ENCODE results near the gene OR14A16. TPM values are rescaled to one million over a fixed set of nuclear protein-coding genes. Genes with fewer than 3 reads are reported as not detected.
A peak's percentile ranks its signal among the peaks of the same experiment; 100 is the strongest.

The OR14A16 gene
- total and polyA plus RNA-seq, 4 donors = not detected

- Histone ChIP-seq H3K9ac (ENCODE audit: low read depth in 1 of 2, low read length in 2 of 2) (no peak overlapping the region), H3K27ac (ENCODE audit: low read depth in 1 of 2, low read length in 2 of 2) (no peak overlapping the region), H3K9me3 (ENCODE audit: control insufficient read depth in 4 of 4, low read length in 3 of 4) (no peaks in the 10 kb centered on the region), H3K36me3 (ENCODE audit: control insufficient read depth in 4 of 4, insufficient read depth in 3 of 4, low read depth in 1 of 4, low read length in 3 of 4) (no peaks in the 10 kb centered on the region), H3K27me3 (ENCODE audit: control insufficient read depth in 4 of 4, insufficient read depth in 4 of 4, low read length in 3 of 4) (peaks cover 0 to 6% (median 0%) of the 10 kb centered on the region in 4 donors), H3K4me3 (ENCODE audit: low read depth in 1 of 3, low read length in 3 of 3) (no peak overlapping the region), H3K4me1 (ENCODE audit: control insufficient read depth in 4 of 4, insufficient read depth in 4 of 4, low read length in 3 of 4) (peaks cover 0 to 2% (median 0%) of the 10 kb centered on the region in 4 donors)
- no peak for DNase-seq (ENCODE audit: low spot score)
- no peak for TF ChIP-seq HNF4A (conservative IDR thresholded peaks at IDR 0.05)
- TF ChIP-seq YY1 (IDR thresholded peaks at IDR 0.05) = no peak
- no peak for TF ChIP-seq EGR1 (IDR thresholded peaks at IDR 0.05; ENCODE audit: low read depth in 2 of 2)
- TF ChIP-seq RAD21 (IDR thresholded peaks at IDR 0.05) = no peak
- TF ChIP-seq RXRA (IDR thresholded peaks at IDR 0.05) = no peak
- no peak for TF ChIP-seq ATF3 (IDR thresholded peaks at IDR 0.05)
- no peak for TF ChIP-seq REST (IDR thresholded peaks at IDR 0.05)
- TF ChIP-seq SP1 (IDR thresholded peaks at IDR 0.05) = no peak
- TF ChIP-seq FOXA2 (IDR thresholded peaks at IDR 0.05) = no peak
- TF ChIP-seq NR2F2 (IDR thresholded peaks at IDR 0.05) = no peak
- no peak for TF ChIP-seq ZBTB33 (IDR thresholded peaks at IDR 0.05)
- 65% methylated on average over 4 of the region's 4 CpGs for WGBS
Observed at GRCh38 chr1:247862756-247863155, 38.8 kb upstream of the OR14A16 start.

- H3K4me1 ChIP-seq (ENCODE audit: control insufficient read depth in 4 of 4, insufficient read depth in 4 of 4, low read length in 3 of 4) = peaks cover 0 to 8% (median 3%) of the 10 kb centered on the region in 4 donors
- no peak for DNase-seq (ENCODE audit: low spot score)
- no peaks in the 10 kb centered on the region for H3K36me3 ChIP-seq (ENCODE audit: control insufficient read depth in 4 of 4, insufficient read depth in 3 of 4, low read depth in 1 of 4, low read length in 3 of 4)
- no peak overlapping the region for H3K9ac ChIP-seq (ENCODE audit: low read depth in 1 of 2, low read length in 2 of 2)
- 41% methylated on average over 15 of the region's 15 CpGs for WGBS
- no peak for TF ChIP-seq MAX (IDR thresholded peaks at IDR 0.05)
- TF ChIP-seq EGR1 (IDR thresholded peaks at IDR 0.05; ENCODE audit: low read depth in 2 of 2) = no peak
- no peak for TF ChIP-seq TAF1 (conservative IDR thresholded peaks at IDR 0.05)
- TF ChIP-seq FOXA2 (IDR thresholded peaks at IDR 0.05) = no peak
- no peak for TF ChIP-seq NR2F2 (IDR thresholded peaks at IDR 0.05)
- TF ChIP-seq RAD21 (IDR thresholded peaks at IDR 0.05) = no peak
- TF ChIP-seq ZBTB33 (IDR thresholded peaks at IDR 0.05) = no peak
- no peak for TF ChIP-seq FOXA1 (IDR thresholded peaks at IDR 0.05)
- TF ChIP-seq YY1 (IDR thresholded peaks at IDR 0.05) = no peak
- no peak for TF ChIP-seq JUND (IDR thresholded peaks at IDR 0.05)
- TF ChIP-seq CTCF (IDR thresholded peaks at IDR 0.05; ENCODE audit: low read depth, low read length, missing input control) = no peak
- TF ChIP-seq ATF3 (IDR thresholded peaks at IDR 0.05) = no peak
- TF ChIP-seq SP1 (IDR thresholded peaks at IDR 0.05) = no peak
- TF ChIP-seq HNF4A (conservative IDR thresholded peaks at IDR 0.05) = no peak
- TF ChIP-seq GABPA (IDR thresholded peaks at IDR 0.05 in 1 of 2, conservative IDR thresholded peaks at IDR 0.05 in 1 of 2) = no peak
- H3K27ac ChIP-seq (ENCODE audit: low read depth in 1 of 2, low read length in 2 of 2) = no peak overlapping the region
- peak overlapping the region in 1 of 3 donors; percentile 41 for H3K4me3 ChIP-seq (ENCODE audit: low read depth in 1 of 3, low read length in 3 of 3)
- H3K27me3 ChIP-seq (ENCODE audit: control insufficient read depth in 4 of 4, insufficient read depth in 4 of 4, low read length in 3 of 4) = peaks cover 0 to 7% (median 3%) of the 10 kb centered on the region in 4 donors
- no peaks in the 10 kb centered on the region for H3K9me3 ChIP-seq (ENCODE audit: control insufficient read depth in 4 of 4, low read length in 3 of 4)
Observed at GRCh38 chr1:247857985-247858619, 34.2 kb upstream of the OR14A16 start.

Measured in liver (tissue), 9 donors.